22Rv1 (cell line): ENCODE data around the gene TMEM218.

Experiments used
- ZFX ChIP-seq: fragments of 450-650 bp; IDR thresholded peaks from 2 replicates; pipeline ENCODE4 v1.6.1; 2017; ENCODE audit warnings: antibody characterized with exemption, borderline replicate concordance
- TF ChIP-seq, protein P1 (sequence below): fragments of 450-650 bp; IDR thresholded peaks from 2 replicates; pipeline ENCODE4 v1.5.1; 2017; ENCODE audit warnings: mild to moderate bottlenecking

DNA sequence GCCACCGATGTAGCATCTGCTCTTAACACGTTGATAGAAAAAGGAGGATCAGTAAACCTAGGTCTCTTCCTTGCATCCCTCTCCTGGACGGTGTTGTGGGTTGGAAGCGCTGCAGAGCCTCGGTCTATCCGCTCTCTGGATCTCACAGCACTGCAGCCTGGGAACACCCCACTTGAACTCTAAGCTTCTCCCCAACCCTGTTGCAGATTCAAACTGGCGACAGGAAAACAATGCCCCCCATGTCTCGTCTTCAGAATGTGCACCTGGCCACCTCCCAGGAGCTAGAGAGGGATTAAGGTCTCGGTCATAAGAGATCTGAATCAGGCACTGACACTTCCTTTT, 454 bp downstream of the TMEM218 start:
- TF ChIP-seq, protein P1, sequence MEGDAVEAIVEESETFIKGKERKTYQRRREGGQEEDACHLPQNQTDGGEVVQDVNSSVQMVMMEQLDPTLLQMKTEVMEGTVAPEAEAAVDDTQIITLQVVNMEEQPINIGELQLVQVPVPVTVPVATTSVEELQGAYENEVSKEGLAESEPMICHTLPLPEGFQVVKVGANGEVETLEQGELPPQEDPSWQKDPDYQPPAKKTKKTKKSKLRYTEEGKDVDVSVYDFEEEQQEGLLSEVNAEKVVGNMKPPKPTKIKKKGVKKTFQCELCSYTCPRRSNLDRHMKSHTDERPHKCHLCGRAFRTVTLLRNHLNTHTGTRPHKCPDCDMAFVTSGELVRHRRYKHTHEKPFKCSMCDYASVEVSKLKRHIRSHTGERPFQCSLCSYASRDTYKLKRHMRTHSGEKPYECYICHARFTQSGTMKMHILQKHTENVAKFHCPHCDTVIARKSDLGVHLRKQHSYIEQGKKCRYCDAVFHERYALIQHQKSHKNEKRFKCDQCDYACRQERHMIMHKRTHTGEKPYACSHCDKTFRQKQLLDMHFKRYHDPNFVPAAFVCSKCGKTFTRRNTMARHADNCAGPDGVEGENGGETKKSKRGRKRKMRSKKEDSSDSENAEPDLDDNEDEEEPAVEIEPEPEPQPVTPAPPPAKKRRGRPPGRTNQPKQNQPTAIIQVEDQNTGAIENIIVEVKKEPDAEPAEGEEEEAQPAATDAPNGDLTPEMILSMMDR, result no peak
- no peak for TF ChIP-seq ZFX
